NB4 (cell line): ENCODE measurements around the gene MGAT3.

Experiments
- DNase-seq: peaks from one replicate; pipeline ENCODE4 v3.0.0; 2010; ENCODE audit warnings: low read depth
- H3K4me3 ChIP-seq: one replicate; pipeline ENCODE4 v1.5.1; 2011; ENCODE audit warnings: mild to moderate bottlenecking, low read depth, low read length, moderate library complexity
- MYC ChIP-seq: IDR thresholded peaks from 2 replicates; pipeline ENCODE4 v1.6.1; 2011; ENCODE audit warnings: low read depth, low read length
- POLR2A ChIP-seq: IDR thresholded peaks from 2 replicates; pipeline ENCODE4 v1.6.1; 2011; ENCODE audit warnings: mild to moderate bottlenecking; ENCODE audit not compliant: insufficient read length; ENCODE audit errors: extremely low read depth
- TF ChIP-seq, protein P1 (sequence below): IDR thresholded peaks from one replicate; pipeline ENCODE4 v1.5.1; 2012; ENCODE audit warnings: low read depth, low read length
- TF ChIP-seq, protein P2 (sequence below): IDR thresholded peaks from 2 replicates; pipeline ENCODE4 v1.6.1; 2011; ENCODE audit warnings: low read depth, low read length

MGAT3 gene

DNA sequence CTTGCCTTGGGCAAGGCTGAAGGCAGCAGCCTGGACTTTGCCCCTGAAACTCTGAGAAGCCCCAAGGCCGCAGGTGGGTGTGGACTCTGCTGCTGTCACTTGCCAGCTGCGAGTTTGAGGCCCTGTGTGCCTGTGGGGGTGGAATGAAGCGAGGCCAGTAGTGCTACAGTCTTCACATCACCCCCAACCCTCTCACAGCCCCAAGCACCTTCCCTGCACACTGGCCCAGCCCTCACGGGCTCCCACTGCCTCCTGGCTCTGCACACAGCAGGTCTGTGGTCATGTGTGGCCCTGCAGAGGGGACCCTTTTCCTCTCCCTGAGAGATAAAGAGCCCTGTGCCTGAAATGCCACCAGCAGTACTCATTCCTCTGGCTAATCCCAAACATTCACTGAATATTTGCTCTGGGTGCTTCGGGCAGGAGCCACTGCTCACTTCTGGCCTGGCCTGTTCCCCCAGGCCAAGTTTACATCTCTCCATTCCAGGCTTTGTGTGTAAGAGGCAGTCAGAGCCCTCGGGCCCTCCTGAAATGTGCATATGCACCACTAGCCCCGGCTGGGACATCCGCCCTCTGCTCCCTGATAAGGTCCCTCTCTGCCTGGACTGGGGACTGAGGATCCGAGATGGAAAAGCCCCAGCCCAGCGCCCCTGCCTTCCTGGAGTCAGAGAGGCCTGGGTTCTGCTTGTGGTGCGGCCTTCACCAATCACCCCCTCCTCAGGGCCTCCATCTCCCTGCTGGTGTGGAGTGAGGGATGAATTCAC, 17.7 kb downstream of the MGAT3 start:
- no peak overlapping the region for H3K4me3 ChIP-seq
- TF ChIP-seq, protein P1, sequence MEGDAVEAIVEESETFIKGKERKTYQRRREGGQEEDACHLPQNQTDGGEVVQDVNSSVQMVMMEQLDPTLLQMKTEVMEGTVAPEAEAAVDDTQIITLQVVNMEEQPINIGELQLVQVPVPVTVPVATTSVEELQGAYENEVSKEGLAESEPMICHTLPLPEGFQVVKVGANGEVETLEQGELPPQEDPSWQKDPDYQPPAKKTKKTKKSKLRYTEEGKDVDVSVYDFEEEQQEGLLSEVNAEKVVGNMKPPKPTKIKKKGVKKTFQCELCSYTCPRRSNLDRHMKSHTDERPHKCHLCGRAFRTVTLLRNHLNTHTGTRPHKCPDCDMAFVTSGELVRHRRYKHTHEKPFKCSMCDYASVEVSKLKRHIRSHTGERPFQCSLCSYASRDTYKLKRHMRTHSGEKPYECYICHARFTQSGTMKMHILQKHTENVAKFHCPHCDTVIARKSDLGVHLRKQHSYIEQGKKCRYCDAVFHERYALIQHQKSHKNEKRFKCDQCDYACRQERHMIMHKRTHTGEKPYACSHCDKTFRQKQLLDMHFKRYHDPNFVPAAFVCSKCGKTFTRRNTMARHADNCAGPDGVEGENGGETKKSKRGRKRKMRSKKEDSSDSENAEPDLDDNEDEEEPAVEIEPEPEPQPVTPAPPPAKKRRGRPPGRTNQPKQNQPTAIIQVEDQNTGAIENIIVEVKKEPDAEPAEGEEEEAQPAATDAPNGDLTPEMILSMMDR = no peak
- no peak for TF ChIP-seq POLR2A
- TF ChIP-seq, protein P2, sequence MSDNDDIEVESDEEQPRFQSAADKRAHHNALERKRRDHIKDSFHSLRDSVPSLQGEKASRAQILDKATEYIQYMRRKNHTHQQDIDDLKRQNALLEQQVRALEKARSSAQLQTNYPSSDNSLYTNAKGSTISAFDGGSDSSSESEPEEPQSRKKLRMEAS = no peak
- TF ChIP-seq MYC = no peak
- no peak for DNase-seq

DNA sequence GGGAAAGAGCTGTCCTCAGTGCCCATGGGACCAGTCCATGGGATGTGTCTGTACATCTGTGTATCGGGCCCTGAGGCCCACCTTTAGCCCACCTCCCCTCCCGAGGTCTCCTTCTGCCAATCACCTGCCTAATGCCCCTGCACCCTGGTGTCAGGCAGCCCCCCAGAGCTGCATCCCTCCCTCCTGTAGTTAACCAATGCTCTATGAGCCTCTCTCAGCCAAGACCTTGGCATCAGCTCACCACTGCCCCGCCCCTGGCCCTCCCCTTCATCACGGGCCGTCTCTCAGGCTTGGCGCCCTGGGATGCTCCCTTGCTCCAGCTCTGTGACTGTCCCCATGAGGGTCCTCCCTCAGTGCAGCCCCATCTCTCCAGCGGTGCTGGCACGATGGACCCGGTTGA, 18.5 kb downstream of the MGAT3 start:
- TF ChIP-seq POLR2A (no peak), MYC (no peak)
- TF ChIP-seq, protein P1 = no peak
- TF ChIP-seq, protein P2 = no peak
- DNase-seq = no peak
- no peak overlapping the region for H3K4me3 ChIP-seq

DNA sequence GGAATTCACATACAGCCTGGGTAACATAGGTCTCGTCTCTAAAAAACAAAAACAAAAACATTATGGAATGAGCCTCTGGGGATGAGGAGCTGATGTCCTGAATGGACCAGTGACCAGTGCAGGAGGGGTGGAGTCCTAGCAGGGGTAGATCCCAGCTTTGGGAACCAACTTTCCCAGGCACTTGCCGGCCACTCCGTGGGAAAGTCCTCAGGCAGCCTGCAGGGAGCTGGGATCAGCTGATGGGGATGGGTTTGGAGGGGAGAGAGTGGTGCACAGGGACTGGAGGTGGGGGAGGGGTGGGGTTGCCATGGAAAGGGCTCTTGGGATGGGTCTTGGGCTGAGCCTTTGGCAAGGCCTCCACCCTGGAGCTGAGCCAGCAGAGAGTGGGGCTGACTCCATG, 19.1 kb downstream of the MGAT3 start:
- DNase-seq = no peak
- TF ChIP-seq MYC (no peak), POLR2A (no peak)
- TF ChIP-seq, protein P2 = no peak
- TF ChIP-seq, protein P1 = no peak
- no peak overlapping the region for H3K4me3 ChIP-seq

DNA sequence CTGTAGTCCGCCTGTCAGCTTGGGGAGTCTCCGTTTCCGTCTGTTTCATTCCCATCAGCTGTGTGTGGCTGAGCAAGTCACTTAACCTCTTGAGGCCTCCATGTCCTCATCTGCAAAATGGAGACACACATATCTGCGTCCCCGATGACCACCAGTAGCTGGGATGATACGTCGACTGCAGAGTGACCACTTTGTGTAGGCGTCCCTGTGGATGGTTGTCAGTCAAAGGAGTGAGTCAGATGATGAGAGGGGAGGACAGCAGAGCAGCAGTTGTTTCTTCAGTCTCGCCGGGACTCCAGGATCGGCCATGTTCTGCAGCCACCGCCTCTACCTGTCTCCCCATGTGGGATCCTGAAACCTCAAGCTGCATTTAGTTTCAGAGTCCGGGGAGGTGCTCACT, 19.9 kb downstream of the MGAT3 start:
- H3K4me3 ChIP-seq = no peak overlapping the region
- no peak for DNase-seq
- TF ChIP-seq, protein P2 = no peak
- no peak for TF ChIP-seq MYC
- TF ChIP-seq, protein P1 = no peak
- TF ChIP-seq POLR2A = no peak

DNA sequence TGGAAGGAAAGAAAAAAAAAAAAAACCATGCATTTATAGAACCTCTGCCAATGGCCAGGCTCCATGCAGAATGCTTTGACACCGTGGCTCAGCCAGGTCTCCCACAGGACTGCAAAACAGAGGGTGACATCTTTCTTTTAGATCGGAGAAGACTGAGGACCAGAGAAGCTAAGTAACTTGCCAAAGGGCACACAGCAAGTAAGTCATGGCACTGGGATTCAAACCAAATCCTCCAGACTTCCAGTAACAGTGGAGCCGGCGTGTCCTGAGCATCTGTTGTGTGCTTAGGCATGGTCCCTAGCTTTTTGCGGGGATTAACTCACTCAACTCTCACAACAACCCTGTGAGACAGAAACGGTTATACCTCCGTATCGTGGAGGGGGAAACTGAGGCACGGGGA, 20.7 kb downstream of the MGAT3 start:
- TF ChIP-seq, protein P2 = no peak
- TF ChIP-seq POLR2A (no peak), MYC (no peak)
- TF ChIP-seq, protein P1 = no peak
- no peak overlapping the region for H3K4me3 ChIP-seq
- DNase-seq = no peak
